ENCODE measurements around the gene AADACL3. TPM values are rescaled to one million over a fixed set of nuclear protein-coding genes. Genes with fewer than 3 reads are reported as not detected.

Gene AADACL3, protein sequence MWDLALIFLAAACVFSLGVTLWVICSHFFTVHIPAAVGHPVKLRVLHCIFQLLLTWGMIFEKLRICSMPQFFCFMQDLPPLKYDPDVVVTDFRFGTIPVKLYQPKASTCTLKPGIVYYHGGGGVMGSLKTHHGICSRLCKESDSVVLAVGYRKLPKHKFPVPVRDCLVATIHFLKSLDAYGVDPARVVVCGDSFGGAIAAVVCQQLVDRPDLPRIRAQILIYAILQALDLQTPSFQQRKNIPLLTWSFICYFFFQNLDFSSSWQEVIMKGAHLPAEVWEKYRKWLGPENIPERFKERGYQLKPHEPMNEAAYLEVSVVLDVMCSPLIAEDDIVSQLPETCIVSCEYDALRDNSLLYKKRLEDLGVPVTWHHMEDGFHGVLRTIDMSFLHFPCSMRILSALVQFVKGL
- total RNA-seq (not detected), total RNA-seq (0 to 0.16 (median 0) reads per million in 172 experiments)
- polyA plus RNA-seq (2013, experiment 1 of 2) = not detected
- not detected for polyA plus RNA-seq (2013, experiment 2 of 2)

DNA sequence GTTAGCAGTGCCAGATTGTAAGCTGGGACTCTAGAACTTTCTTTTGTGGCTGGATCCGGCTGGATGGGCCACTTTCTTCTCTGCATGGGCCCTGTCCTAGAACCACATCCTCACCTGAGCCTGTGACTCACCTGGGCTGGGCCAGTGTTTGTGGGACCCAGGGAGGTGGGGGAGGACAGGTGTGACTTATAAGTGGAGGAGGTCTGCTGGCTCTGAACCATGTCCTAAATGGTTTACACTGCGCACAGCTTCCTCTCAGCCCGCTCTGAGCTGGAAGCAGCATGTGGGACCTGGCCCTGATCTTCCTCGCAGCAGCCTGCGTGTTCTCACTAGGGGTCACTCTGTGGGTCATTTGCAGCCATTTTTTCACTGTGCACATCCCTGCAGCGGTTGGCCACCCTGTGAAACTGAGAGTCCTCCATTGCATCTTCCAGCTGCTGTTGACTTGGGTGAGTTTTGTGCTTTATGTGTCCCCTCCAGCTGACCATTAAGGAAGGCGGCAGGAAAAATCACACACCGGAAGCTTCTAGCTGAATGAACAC lies at the start of gene AADACL3:
Gene AADACL3, plus strand, starts transcription at position 215 of the 542 bp plus-strand sequence. Its CDS starts 67 bp downstream, at position 282.
- H3K27me3 ChIP-seq (ENCODE audit: control insufficient read depth in 1 of 2, insufficient read depth in 2 of 2, low read length in 2 of 2) = peaks cover 4 to 5% of the 10 kb centered on the region in 2 experiments
- ChIA-PET POLR2A (no interaction called here), CTCF (no interaction called here)
- no peak within 1 kb of the TSS for H3K4me3 ChIP-seq (ENCODE audit: low read length)
- H3K9me3 ChIP-seq (ENCODE audit: control insufficient read depth in 1 of 2, insufficient read depth in 1 of 2, low read length in 2 of 2) = no peaks in the 10 kb centered on the region
- Mint-ChIP-seq H3K4me1 (ENCODE audit: low read depth) (no peaks in the 10 kb centered on the region), H3K9me3 (no peaks in the 10 kb centered on the region), H3K27ac (no peak within 1 kb of the TSS), H3K36me3 (ENCODE audit: low read depth) (no peaks in the 10 kb centered on the region), H3K4me3 (no peak within 1 kb of the TSS), H3K27me3 (peaks cover 32% of the 10 kb centered on the region)
- TF ChIP-seq, protein P1, sequence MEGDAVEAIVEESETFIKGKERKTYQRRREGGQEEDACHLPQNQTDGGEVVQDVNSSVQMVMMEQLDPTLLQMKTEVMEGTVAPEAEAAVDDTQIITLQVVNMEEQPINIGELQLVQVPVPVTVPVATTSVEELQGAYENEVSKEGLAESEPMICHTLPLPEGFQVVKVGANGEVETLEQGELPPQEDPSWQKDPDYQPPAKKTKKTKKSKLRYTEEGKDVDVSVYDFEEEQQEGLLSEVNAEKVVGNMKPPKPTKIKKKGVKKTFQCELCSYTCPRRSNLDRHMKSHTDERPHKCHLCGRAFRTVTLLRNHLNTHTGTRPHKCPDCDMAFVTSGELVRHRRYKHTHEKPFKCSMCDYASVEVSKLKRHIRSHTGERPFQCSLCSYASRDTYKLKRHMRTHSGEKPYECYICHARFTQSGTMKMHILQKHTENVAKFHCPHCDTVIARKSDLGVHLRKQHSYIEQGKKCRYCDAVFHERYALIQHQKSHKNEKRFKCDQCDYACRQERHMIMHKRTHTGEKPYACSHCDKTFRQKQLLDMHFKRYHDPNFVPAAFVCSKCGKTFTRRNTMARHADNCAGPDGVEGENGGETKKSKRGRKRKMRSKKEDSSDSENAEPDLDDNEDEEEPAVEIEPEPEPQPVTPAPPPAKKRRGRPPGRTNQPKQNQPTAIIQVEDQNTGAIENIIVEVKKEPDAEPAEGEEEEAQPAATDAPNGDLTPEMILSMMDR (IDR thresholded peaks at IDR 0.05) = no peak
- H3K36me3 ChIP-seq (ENCODE audit: insufficient read depth, low read length) = no peaks in the 10 kb centered on the region
- ATAC-seq (ENCODE audit: poor library complexity) (no peak), DNase-seq (no peak)
- H3K4me1 ChIP-seq (ENCODE audit: insufficient read depth, low read length) = no peaks in the 10 kb centered on the region
- H3K27ac ChIP-seq (ENCODE audit: low read depth in 1 of 2, low read length in 2 of 2) = no peak within 1 kb of the TSS
- intact Hi-C loops (cut with DNase I, micrococcal nuclease) = no loop called here

DNA sequence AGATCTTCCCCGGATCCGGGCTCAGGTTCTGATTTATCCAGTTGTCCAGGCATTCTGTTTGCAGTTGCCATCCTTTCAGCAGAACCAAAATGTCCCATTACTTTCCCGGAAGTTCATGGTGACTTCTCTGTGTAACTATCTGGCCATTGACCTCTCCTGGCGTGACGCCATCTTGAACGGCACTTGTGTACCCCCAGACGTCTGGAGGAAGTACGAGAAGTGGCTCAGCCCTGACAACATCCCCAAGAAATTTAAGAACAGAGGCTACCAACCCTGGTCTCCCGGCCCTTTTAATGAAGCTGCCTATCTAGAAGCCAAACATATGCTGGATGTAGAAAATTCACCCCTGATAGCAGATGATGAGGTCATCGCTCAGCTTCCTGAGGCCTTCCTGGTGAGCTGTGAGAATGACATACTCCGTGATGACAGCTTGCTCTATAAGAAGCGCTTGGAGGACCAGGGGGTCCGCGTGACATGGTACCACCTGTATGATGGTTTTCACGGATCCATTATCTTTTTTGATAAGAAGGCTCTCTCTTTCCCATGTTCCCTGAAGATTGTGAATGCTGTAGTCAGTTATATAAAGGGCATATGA lies 49.7 kb upstream of the AADACL3 start:
- POLR2A ChIA-PET = no interaction called here
- H3K4me1 Mint-ChIP-seq (ENCODE audit: low read depth) = no peaks in the 10 kb centered on the region
- DNase-seq (no peak), ATAC-seq (ENCODE audit: poor library complexity) (no peak)
- intact Hi-C loops (cut with DNase I, micrococcal nuclease) = no loop called here
- Histone ChIP-seq H3K4me1 (ENCODE audit: insufficient read depth, low read length) (no peaks in the 10 kb centered on the region), H3K27ac (ENCODE audit: low read depth in 1 of 2, low read length in 2 of 2) (no peak overlapping the region), H3K27me3 (ENCODE audit: control insufficient read depth in 1 of 2, insufficient read depth in 2 of 2, low read length in 2 of 2) (peaks cover 0 to 3% of the 10 kb centered on the region in 2 experiments), H3K9me3 (ENCODE audit: control insufficient read depth in 1 of 2, insufficient read depth in 1 of 2, low read length in 2 of 2) (no peaks in the 10 kb centered on the region), H3K36me3 (ENCODE audit: insufficient read depth, low read length) (no peaks in the 10 kb centered on the region), H3K4me3 (ENCODE audit: low read length) (no peak overlapping the region)
- TF ChIP-seq, protein P1 (IDR thresholded peaks at IDR 0.05) = no peak
- H3K4me3 Mint-ChIP-seq = no peak overlapping the region
- peaks cover 4% of the 10 kb centered on the region for H3K27me3 Mint-ChIP-seq
- CTCF ChIA-PET = no interaction called here
- H3K27ac Mint-ChIP-seq = no peak overlapping the region
- H3K36me3 Mint-ChIP-seq (ENCODE audit: low read depth) = no peaks in the 10 kb centered on the region
- peaks cover 2% of the 10 kb centered on the region for H3K9me3 Mint-ChIP-seq

DNA sequence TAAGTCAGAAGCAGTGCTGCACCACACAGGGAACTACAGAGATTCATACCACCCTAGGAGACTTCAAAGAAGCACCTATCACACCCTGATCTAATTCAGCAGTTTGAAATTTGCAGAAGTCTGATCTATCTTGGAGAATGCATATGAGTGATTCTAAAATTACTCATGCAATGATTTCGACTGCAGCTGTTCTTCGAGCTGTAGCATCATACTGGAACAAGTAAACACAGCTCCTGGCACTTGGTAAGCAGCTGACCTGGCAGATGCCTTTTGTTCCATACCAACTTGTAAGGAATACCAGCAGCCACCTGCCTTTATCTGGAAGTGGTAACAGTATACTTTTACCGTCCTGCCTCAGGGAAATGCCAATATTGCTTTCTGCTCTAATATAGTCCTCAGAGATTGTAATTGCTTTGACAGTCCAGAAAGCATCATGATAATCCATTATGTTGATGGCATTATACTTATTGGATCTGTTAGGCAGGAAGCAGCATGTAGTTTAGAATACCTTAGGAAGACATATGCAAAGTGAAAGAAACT lies 46.3 kb upstream of the AADACL3 start:
- Mint-ChIP-seq H3K4me3 (no peak overlapping the region), H3K4me1 (ENCODE audit: low read depth) (no peaks in the 10 kb centered on the region), H3K9me3 (peaks cover 2% of the 10 kb centered on the region), H3K27me3 (peaks cover 18% of the 10 kb centered on the region), H3K27ac (no peak overlapping the region), H3K36me3 (ENCODE audit: low read depth) (no peaks in the 10 kb centered on the region)
- intact Hi-C loops (cut with DNase I, micrococcal nuclease) = no loop called here
- TF ChIP-seq, protein P1 (IDR thresholded peaks at IDR 0.05) = no peak
- ATAC-seq (ENCODE audit: poor library complexity) (no peak), DNase-seq (no peak)
- Histone ChIP-seq H3K27me3 (ENCODE audit: control insufficient read depth in 1 of 2, insufficient read depth in 2 of 2, low read length in 2 of 2) (peaks cover 0 to 5% of the 10 kb centered on the region in 2 experiments), H3K4me1 (ENCODE audit: insufficient read depth, low read length) (no peaks in the 10 kb centered on the region), H3K27ac (ENCODE audit: low read depth in 1 of 2, low read length in 2 of 2) (no peak overlapping the region), H3K4me3 (ENCODE audit: low read length) (no peak overlapping the region), H3K36me3 (ENCODE audit: insufficient read depth, low read length) (no peaks in the 10 kb centered on the region), H3K9me3 (ENCODE audit: control insufficient read depth in 1 of 2, insufficient read depth in 1 of 2, low read length in 2 of 2) (no peaks in the 10 kb centered on the region)
- ChIA-PET POLR2A (no interaction called here), CTCF (no interaction called here)

All from CD4-positive, alpha-beta T cell (primary cell).